ENCODE results near the gene NUP93.

NUP93 gene

GRCh38 chr16:56758930-56759329 lies 29.0 kb downstream of the NUP93 start:
- 94 to 100% methylated on average over 4 of the region's 4 CpGs for WGBS, 2 experiments
- no peak overlapping the region for H3K4me3 ChIP-seq (ENCODE audit: insufficient read depth, low read depth, low read length)
- H3K36me3 ChIP-seq (ENCODE audit: control insufficient read depth, insufficient read depth, low read length) = peaks cover 11% of the 10 kb centered on the region
- no peaks in the 10 kb centered on the region for H3K4me1 ChIP-seq (ENCODE audit: control insufficient read depth, insufficient read depth, low read length)
- peaks cover 5% of the 10 kb centered on the region for H3K9me3 ChIP-seq (ENCODE audit: control insufficient read depth, low read length)
- no peak overlapping the region for H3K27ac ChIP-seq (ENCODE audit: insufficient read depth, low read depth, low read length, poor library complexity, severe bottlenecking)
- no peaks in the 10 kb centered on the region for H3K27me3 ChIP-seq (ENCODE audit: control insufficient read depth, insufficient read depth, low read length, poor library complexity, severe bottlenecking)

- Histone ChIP-seq H3K27ac (ENCODE audit: insufficient read depth, low read depth, low read length, poor library complexity, severe bottlenecking) (no peak overlapping the region), H3K36me3 (ENCODE audit: control insufficient read depth, insufficient read depth, low read length) (peaks cover 6% of the 10 kb centered on the region), H3K4me1 (ENCODE audit: control insufficient read depth, insufficient read depth, low read length) (no peaks in the 10 kb centered on the region), H3K9me3 (ENCODE audit: control insufficient read depth, low read length) (no peaks in the 10 kb centered on the region), H3K4me3 (ENCODE audit: insufficient read depth, low read depth, low read length) (no peak overlapping the region), H3K27me3 (ENCODE audit: control insufficient read depth, insufficient read depth, low read length, poor library complexity, severe bottlenecking) (no peaks in the 10 kb centered on the region)
- WGBS, 2 experiments = no CpG with 5 or more reads among the region's 1 CpG
Observed at GRCh38 chr16:56763291-56763916, 33.5 kb downstream of the NUP93 start.

GRCh38 chr16:56764835-56765234 lies 34.9 kb downstream of the NUP93 start:
- Histone ChIP-seq H3K27me3 (ENCODE audit: control insufficient read depth, insufficient read depth, low read length, poor library complexity, severe bottlenecking) (no peaks in the 10 kb centered on the region), H3K27ac (ENCODE audit: insufficient read depth, low read depth, low read length, poor library complexity, severe bottlenecking) (no peak overlapping the region), H3K4me3 (ENCODE audit: insufficient read depth, low read depth, low read length) (no peak overlapping the region), H3K9me3 (ENCODE audit: control insufficient read depth, low read length) (no peaks in the 10 kb centered on the region), H3K36me3 (ENCODE audit: control insufficient read depth, insufficient read depth, low read length) (no peaks in the 10 kb centered on the region), H3K4me1 (ENCODE audit: control insufficient read depth, insufficient read depth, low read length) (no peaks in the 10 kb centered on the region)
- 92 to 97% methylated on average over 2 of the region's 2 CpGs for WGBS, 2 experiments

- WGBS, 2 experiments = 88 to 91% methylated on average over 4 of the region's 4 CpGs
Observed at GRCh38 chr16:56765949-56766348, 36.0 kb downstream of the NUP93 start.

GRCh38 chr16:56767024-56767423 lies 37.1 kb downstream of the NUP93 start:
- Histone ChIP-seq H3K27me3 (ENCODE audit: control insufficient read depth, insufficient read depth, low read length, poor library complexity, severe bottlenecking) (no peaks in the 10 kb centered on the region), H3K27ac (ENCODE audit: insufficient read depth, low read depth, low read length, poor library complexity, severe bottlenecking) (no peak overlapping the region), H3K4me3 (ENCODE audit: insufficient read depth, low read depth, low read length) (no peak overlapping the region), H3K36me3 (ENCODE audit: control insufficient read depth, insufficient read depth, low read length) (no peaks in the 10 kb centered on the region), H3K9me3 (ENCODE audit: control insufficient read depth, low read length) (no peaks in the 10 kb centered on the region), H3K4me1 (ENCODE audit: control insufficient read depth, insufficient read depth, low read length) (no peaks in the 10 kb centered on the region)
- WGBS, 2 experiments = 93 to 95% methylated on average over 3 of the region's 3 CpGs

More at GRCh38 chr16:56765949-56766348, 36.0 kb downstream of the NUP93 start:
- no peaks in the 10 kb centered on the region for H3K4me1 ChIP-seq (ENCODE audit: control insufficient read depth, insufficient read depth, low read length)
- no peak overlapping the region for H3K27ac ChIP-seq (ENCODE audit: insufficient read depth, low read depth, low read length, poor library complexity, severe bottlenecking)
- no peaks in the 10 kb centered on the region for H3K9me3 ChIP-seq (ENCODE audit: control insufficient read depth, low read length)
- H3K27me3 ChIP-seq (ENCODE audit: control insufficient read depth, insufficient read depth, low read length, poor library complexity, severe bottlenecking) = no peaks in the 10 kb centered on the region
- no peak overlapping the region for H3K4me3 ChIP-seq (ENCODE audit: insufficient read depth, low read depth, low read length)
- no peaks in the 10 kb centered on the region for H3K36me3 ChIP-seq (ENCODE audit: control insufficient read depth, insufficient read depth, low read length)

GRCh38 chr16:56769677-56770076 lies 39.7 kb downstream of the NUP93 start:
- no peaks in the 10 kb centered on the region for H3K36me3 ChIP-seq (ENCODE audit: control insufficient read depth, insufficient read depth, low read length)
- no peaks in the 10 kb centered on the region for H3K4me1 ChIP-seq (ENCODE audit: control insufficient read depth, insufficient read depth, low read length)
- no peaks in the 10 kb centered on the region for H3K9me3 ChIP-seq (ENCODE audit: control insufficient read depth, low read length)
- H3K27me3 ChIP-seq (ENCODE audit: control insufficient read depth, insufficient read depth, low read length, poor library complexity, severe bottlenecking) = no peaks in the 10 kb centered on the region
- H3K27ac ChIP-seq (ENCODE audit: insufficient read depth, low read depth, low read length, poor library complexity, severe bottlenecking) = no peak overlapping the region
- WGBS, 2 experiments = 98 to 100% methylated on average over 3 of the region's 3 CpGs
- no peak overlapping the region for H3K4me3 ChIP-seq (ENCODE audit: insufficient read depth, low read depth, low read length)

GRCh38 chr16:56771558-56772279 lies 41.8 kb downstream of the NUP93 start:
- Histone ChIP-seq H3K9me3 (ENCODE audit: control insufficient read depth, low read length) (no peaks in the 10 kb centered on the region), H3K4me1 (ENCODE audit: control insufficient read depth, insufficient read depth, low read length) (no peaks in the 10 kb centered on the region), H3K36me3 (ENCODE audit: control insufficient read depth, insufficient read depth, low read length) (no peaks in the 10 kb centered on the region), H3K27ac (ENCODE audit: insufficient read depth, low read depth, low read length, poor library complexity, severe bottlenecking) (no peak overlapping the region), H3K4me3 (ENCODE audit: insufficient read depth, low read depth, low read length) (no peak overlapping the region), H3K27me3 (ENCODE audit: control insufficient read depth, insufficient read depth, low read length, poor library complexity, severe bottlenecking) (no peaks in the 10 kb centered on the region)
- 88 to 95% methylated on average over 5 of the region's 5 CpGs for WGBS, 2 experiments

GRCh38 chr16:56773532-56773931 lies 43.6 kb downstream of the NUP93 start:
- H3K4me1 ChIP-seq (ENCODE audit: control insufficient read depth, insufficient read depth, low read length) = no peaks in the 10 kb centered on the region
- H3K27me3 ChIP-seq (ENCODE audit: control insufficient read depth, insufficient read depth, low read length, poor library complexity, severe bottlenecking) = no peaks in the 10 kb centered on the region
- H3K27ac ChIP-seq (ENCODE audit: insufficient read depth, low read depth, low read length, poor library complexity, severe bottlenecking) = no peak overlapping the region
- 81 to 86% methylated on average over 3 of the region's 3 CpGs for WGBS, 2 experiments
- no peaks in the 10 kb centered on the region for H3K9me3 ChIP-seq (ENCODE audit: control insufficient read depth, low read length)
- no peaks in the 10 kb centered on the region for H3K36me3 ChIP-seq (ENCODE audit: control insufficient read depth, insufficient read depth, low read length)
- H3K4me3 ChIP-seq (ENCODE audit: insufficient read depth, low read depth, low read length) = no peak overlapping the region

- Histone ChIP-seq H3K4me3 (ENCODE audit: insufficient read depth, low read depth, low read length) (no peak overlapping the region), H3K27me3 (ENCODE audit: control insufficient read depth, insufficient read depth, low read length, poor library complexity, severe bottlenecking) (no peaks in the 10 kb centered on the region), H3K36me3 (ENCODE audit: control insufficient read depth, insufficient read depth, low read length) (no peaks in the 10 kb centered on the region), H3K27ac (ENCODE audit: insufficient read depth, low read depth, low read length, poor library complexity, severe bottlenecking) (no peak overlapping the region), H3K9me3 (ENCODE audit: control insufficient read depth, low read length) (no peaks in the 10 kb centered on the region), H3K4me1 (ENCODE audit: control insufficient read depth, insufficient read depth, low read length) (no peaks in the 10 kb centered on the region)
- 93 to 100% methylated on average over 2 of the region's 2 CpGs for WGBS, 2 experiments
Observed at GRCh38 chr16:56774016-56774680, 44.2 kb downstream of the NUP93 start.

GRCh38 chr16:56775162-56775561 lies 45.2 kb downstream of the NUP93 start:
- H3K4me3 ChIP-seq (ENCODE audit: insufficient read depth, low read depth, low read length) = no peak overlapping the region
- H3K27me3 ChIP-seq (ENCODE audit: control insufficient read depth, insufficient read depth, low read length, poor library complexity, severe bottlenecking) = no peaks in the 10 kb centered on the region
- H3K9me3 ChIP-seq (ENCODE audit: control insufficient read depth, low read length) = no peaks in the 10 kb centered on the region
- H3K36me3 ChIP-seq (ENCODE audit: control insufficient read depth, insufficient read depth, low read length) = no peaks in the 10 kb centered on the region
- no peaks in the 10 kb centered on the region for H3K4me1 ChIP-seq (ENCODE audit: control insufficient read depth, insufficient read depth, low read length)
- no peak overlapping the region for H3K27ac ChIP-seq (ENCODE audit: insufficient read depth, low read depth, low read length, poor library complexity, severe bottlenecking)
- WGBS, 2 experiments = 66 to 75% methylated on average over 4 of the region's 4 CpGs
